Fibroblast of lung (primary cell): Measurements from ENCODE around the gene MFSD6L. TPM values are rescaled to one million over a fixed set of nuclear protein-coding genes. Genes with fewer than 3 reads are reported as not detected.
"Not testable (repeated sequence)": the region's sequence is repeated elsewhere in the genome, so short reads cannot be mapped to it uniquely, and the experiment has no call there.

Source experiments
- DNase-seq, 2 donors: peaks; one replicate each; pipeline versions ENCODE4 v3.0.0 to v3.0.0-alpha.2; 2010; ENCODE audit warnings: low read depth in 2 of 2
- H2AFZ ChIP-seq: 2 replicates; pipeline ENCODE4 v1.5.1; 2012; ENCODE audit warnings: low read length, control low read depth, inconsistent platforms
- H3K27ac ChIP-seq: 2 replicates; pipeline ENCODE4 v1.5.1; 2011; ENCODE audit warnings: low read length, control low read depth; ENCODE audit not compliant: insufficient read depth
- H3K27me3 ChIP-seq: 2 replicates; pipeline ENCODE4 v1.5.1; 2011; ENCODE audit warnings: mild to moderate bottlenecking, low read length; ENCODE audit not compliant: control insufficient read depth, insufficient read depth
- H3K36me3 ChIP-seq: 2 replicates; pipeline ENCODE4 v1.5.1; 2011; ENCODE audit warnings: low read length; ENCODE audit not compliant: control insufficient read depth, insufficient read depth
- H3K4me1 ChIP-seq: 2 replicates; pipeline ENCODE4 v1.5.1; 2011; ENCODE audit warnings: low read length; ENCODE audit not compliant: control insufficient read depth, insufficient read depth; ENCODE audit errors: extremely low read depth
- H3K4me2 ChIP-seq: 2 replicates; pipeline ENCODE4 v1.5.1; 2011; ENCODE audit warnings: low read length, control low read depth; ENCODE audit not compliant: insufficient read depth; ENCODE audit errors: extremely low read depth
- H3K4me3 ChIP-seq, 4 experiments: fragments of 200-600 bp in 1 of 4; sonication (generic) in 1 of 4; replicated peaks in 1 of 4; 2 replicates each; pipeline ENCODE4 v1.5.1; 2011 to 2016; ENCODE audit warnings: low read length in 4 of 4, low read depth in 3 of 4, mild to moderate bottlenecking in 3 of 4, control low read depth in 2 of 4, inconsistent platforms in 1 of 4, mixed read lengths in 1 of 4; ENCODE audit not compliant: insufficient read depth in 1 of 4; ENCODE audit errors: control extremely low read depth in 1 of 4
- H3K79me2 ChIP-seq: 2 replicates; pipeline ENCODE4 v1.5.1; 2012; ENCODE audit warnings: mild to moderate bottlenecking, low read length, inconsistent platforms; ENCODE audit not compliant: control insufficient read depth, insufficient read depth
- H3K9ac ChIP-seq: 2 replicates; pipeline ENCODE4 v1.5.1; 2011; ENCODE audit warnings: mild to moderate bottlenecking, low read length, control low read depth; ENCODE audit not compliant: insufficient read depth
- H3K9me3 ChIP-seq: 2 replicates; pipeline ENCODE4 v1.5.1; 2012; ENCODE audit warnings: low read depth, low read length; ENCODE audit not compliant: control insufficient read depth, insufficient read depth
- H4K20me1 ChIP-seq: 2 replicates; pipeline ENCODE4 v1.5.1; 2011; ENCODE audit warnings: low read length; ENCODE audit not compliant: control insufficient read depth, insufficient read depth; ENCODE audit errors: extremely low read depth
- CTCF ChIP-seq, 2 donors: IDR thresholded peaks in 1 of 2; conservative IDR thresholded peaks in 1 of 2; 1 replicate in 1 of 2; 2 replicates in 1 of 2; pipeline ENCODE4 v1.5.1; 2011 to 2012; ENCODE audit warnings: low read length in 2 of 2, control low read depth in 1 of 2, inconsistent platforms in 1 of 2, low read depth in 1 of 2, mild to moderate bottlenecking in 1 of 2
- EZH2 ChIP-seq: IDR thresholded peaks from 2 replicates; pipeline ENCODE4 v1.5.1; 2012; ENCODE audit warnings: low read length, control low read depth, mild to moderate bottlenecking; ENCODE audit errors: missing control alignments
- polyA plus RNA-seq, 2 donors: library from polyadenylated mRNA; depleted of rRNA in 1 of 2; stranded (reverse) in 1 of 2; unstranded in 1 of 2; fragments of >200 nt; gene quantifications; 2 replicates each; pipeline ENCODE4 v1.2.1, GENCODE V29; 2011 to 2012; ENCODE audit warnings: missing spikeins in 1 of 2
- total RNA-seq: library from RNA; depleted of rRNA; stranded (reverse); fragments of >200 nt; gene quantifications from 2 replicates; pipeline ENCODE4 v1.2.1, GENCODE V29; 2014

The MFSD6L gene
- total and polyA plus RNA-seq, 2 donors (not counting 1 experiment from before 2014, with no cell fraction given), result not detected

- no peak for DNase-seq
- H3K79me2 ChIP-seq, result no peaks in the 10 kb centered on the region
- H3K9me3 ChIP-seq, result no peaks in the 10 kb centered on the region
- H4K20me1 ChIP-seq, result no peaks in the 10 kb centered on the region
- H3K27ac ChIP-seq, result no peak overlapping the region
- H3K4me2 ChIP-seq, result no peak overlapping the region
- no peak for TF ChIP-seq EZH2
- TF ChIP-seq CTCF (conservative IDR thresholded peaks at IDR 0.05 in 1 of 2, IDR thresholded peaks at IDR 0.05 in 1 of 2; ENCODE audit: low read depth in 1 of 2, low read length in 2 of 2), result no peak
- no peak overlapping the region for H3K9ac ChIP-seq
- H3K4me3 ChIP-seq, result no peak overlapping the region
- no peaks in the 10 kb centered on the region for H3K4me1 ChIP-seq
- no peaks in the 10 kb centered on the region for H3K36me3 ChIP-seq
- H3K27me3 ChIP-seq, result no peaks in the 10 kb centered on the region
- no peak overlapping the region for H2AFZ ChIP-seq
These were observed 18.9 kb upstream of the MFSD6L start for GRCh38 chr17:8818047-8818446.

- no peak overlapping the region for H3K9ac ChIP-seq
- H3K79me2 ChIP-seq, result no peaks in the 10 kb centered on the region
- no peaks in the 10 kb centered on the region for H3K9me3 ChIP-seq
- no peaks in the 10 kb centered on the region for H4K20me1 ChIP-seq
- TF ChIP-seq EZH2 (no peak), CTCF (conservative IDR thresholded peaks at IDR 0.05 in 1 of 2, IDR thresholded peaks at IDR 0.05 in 1 of 2; ENCODE audit: low read depth in 1 of 2, low read length in 2 of 2) (no peak)
- no peak for DNase-seq
- H3K27ac ChIP-seq, result no peak overlapping the region
- no peaks in the 10 kb centered on the region for H3K27me3 ChIP-seq
- H2AFZ ChIP-seq, result no peak overlapping the region
- no peaks in the 10 kb centered on the region for H3K4me1 ChIP-seq
- H3K36me3 ChIP-seq, result no peaks in the 10 kb centered on the region
- no peak overlapping the region for H3K4me3 ChIP-seq
- no peak overlapping the region for H3K4me2 ChIP-seq
These were observed 7.9 kb upstream of the MFSD6L start for GRCh38 chr17:8806926-8807550.

- Histone ChIP-seq H3K9ac (no peak overlapping the region), H3K27ac (no peak overlapping the region), H3K4me2 (no peak overlapping the region), H2AFZ (no peak overlapping the region), H3K27me3 (no peaks in the 10 kb centered on the region), H3K79me2 (no peaks in the 10 kb centered on the region), H3K4me1 (no peaks in the 10 kb centered on the region), H3K36me3 (no peaks in the 10 kb centered on the region), H3K4me3 (no peak overlapping the region), H3K9me3 (no peaks in the 10 kb centered on the region), H4K20me1 (no peaks in the 10 kb centered on the region)
- TF ChIP-seq EZH2, result no peak
- TF ChIP-seq CTCF (conservative IDR thresholded peaks at IDR 0.05 in 1 of 2, IDR thresholded peaks at IDR 0.05 in 1 of 2; ENCODE audit: low read depth in 1 of 2, low read length in 2 of 2), result no peak
- no peak for DNase-seq
These were observed 7.2 kb upstream of the MFSD6L start for GRCh38 chr17:8806253-8806925.

- not testable (repeated sequence) for H3K4me1 ChIP-seq, H3K79me2 ChIP-seq
These were observed 6.2 kb upstream of the MFSD6L start for GRCh38 chr17:8805396-8805795.

More at GRCh38 chr17:8805396-8805795, 6.2 kb upstream of the MFSD6L start:
- DNase-seq, H3K27ac ChIP-seq, H2AFZ ChIP-seq, H3K4me3 ChIP-seq, H3K9me3 ChIP-seq, H3K36me3 ChIP-seq, H3K4me2 ChIP-seq, H3K9ac ChIP-seq, H3K27me3 ChIP-seq, H4K20me1 ChIP-seq: not testable (repeated sequence)
